Fibroblast of skin of back (primary cell): ENCODE results near the gene ARHGAP10.
A peak's percentile ranks its signal among the peaks of the same experiment; 100 is the strongest.
"Not testable (repeated sequence)": the region's sequence is repeated elsewhere in the genome, so short reads cannot be mapped to it uniquely, and the experiment has no call there.

Experiments
- DNase-seq: peaks from one replicate; pipeline ENCODE4 v3.0.0-alpha.2; 2013

Gene ARHGAP10

DNA sequence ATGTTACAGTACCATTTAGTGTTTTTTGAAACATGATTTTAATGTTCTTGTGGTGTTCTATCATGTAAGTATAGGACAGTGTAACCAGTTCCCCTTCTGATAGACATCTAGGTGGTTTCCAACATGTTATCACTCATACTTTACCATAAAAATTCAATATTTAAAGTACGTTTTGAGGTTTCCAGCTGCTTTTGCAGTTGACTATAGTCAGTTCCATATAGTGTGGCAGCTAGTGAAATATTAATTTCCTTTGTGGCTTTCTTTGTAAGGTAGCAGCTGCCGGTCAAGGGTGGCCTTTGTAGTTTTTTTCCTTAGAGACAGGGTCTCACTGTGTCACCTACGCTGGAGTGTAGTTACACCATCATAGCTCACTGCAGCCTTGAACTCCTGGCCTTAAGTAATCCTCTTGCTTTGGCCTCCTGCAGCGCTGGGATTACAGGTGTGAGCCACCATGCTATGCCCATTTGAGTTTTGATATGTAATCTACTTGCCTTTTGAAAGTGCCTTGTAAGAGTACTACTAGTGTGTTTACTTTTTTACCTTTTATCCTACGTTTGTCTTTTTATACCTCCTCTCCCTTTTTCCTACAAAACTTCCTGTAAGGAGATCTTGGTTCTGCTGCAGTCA, 63.0 kb downstream of the ARHGAP10 start:
- DNase-seq, result no peak

DNA sequence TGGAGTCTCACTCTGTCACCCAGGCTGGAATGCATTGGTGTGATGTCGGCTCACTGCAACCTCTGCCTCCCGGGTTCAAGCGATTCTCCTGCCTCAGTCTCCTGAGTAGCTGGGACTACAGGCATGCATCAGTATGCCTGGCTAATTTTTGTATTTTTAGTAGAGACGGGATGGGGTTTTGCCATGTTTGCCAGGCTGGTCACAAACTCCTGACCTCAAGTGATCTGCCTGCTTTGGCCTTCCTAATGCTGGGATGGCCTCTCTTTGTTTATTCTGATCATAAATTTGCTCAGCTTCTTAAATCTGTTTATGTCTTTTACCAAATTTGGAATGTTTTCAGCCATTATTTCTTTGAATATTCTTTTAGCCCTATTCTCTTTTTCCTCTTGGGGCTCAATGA, 67.2 kb downstream of the ARHGAP10 start:
- DNase-seq, result not testable (repeated sequence)

DNA sequence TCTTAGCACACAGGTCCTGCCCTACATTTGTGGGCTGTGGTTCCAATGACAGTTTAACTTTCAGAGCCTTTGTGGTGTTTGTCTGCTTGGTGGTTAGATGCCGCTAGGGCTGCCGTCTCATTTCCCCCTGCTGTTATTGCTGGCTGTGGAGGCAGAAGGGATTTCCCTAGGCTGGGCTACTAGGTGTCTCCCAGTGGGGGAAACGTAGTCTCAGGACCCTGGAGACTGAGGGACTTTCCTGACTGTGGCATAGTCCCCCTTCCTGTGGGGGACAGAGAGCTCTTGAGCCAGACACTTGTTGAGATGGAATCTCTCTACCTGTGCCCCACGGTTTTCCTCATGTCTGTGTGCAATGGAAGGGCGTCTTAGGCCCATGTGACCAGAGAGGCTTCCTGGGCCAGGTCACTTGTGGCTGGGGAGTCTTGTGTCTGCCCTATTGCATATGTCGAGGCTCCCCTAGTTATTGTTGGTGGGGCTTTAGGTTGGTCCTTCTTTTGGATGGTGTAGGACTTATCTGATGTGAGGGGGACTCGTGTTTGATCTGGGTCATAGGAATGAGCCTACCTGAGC, 68.2 kb downstream of the ARHGAP10 start:
- no peak for DNase-seq

DNA sequence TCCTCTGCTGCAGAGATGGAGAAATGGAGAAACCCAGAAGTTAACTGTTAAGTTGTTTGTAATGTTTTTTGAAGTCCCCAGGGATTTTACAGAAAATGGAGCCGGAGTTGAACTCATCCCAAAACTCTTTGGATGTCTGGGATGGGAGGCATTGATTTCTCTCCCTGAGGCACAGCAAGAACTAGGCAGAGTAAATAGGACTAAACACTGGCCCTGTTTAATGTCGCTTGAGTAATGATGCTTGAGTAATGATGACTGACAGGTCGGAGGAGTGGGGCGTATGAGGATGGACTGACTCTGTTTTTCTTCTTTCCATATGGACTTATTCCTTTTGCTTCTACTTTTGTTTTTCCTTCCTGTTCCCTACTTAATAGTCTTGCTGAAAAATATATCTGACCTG, 69.9 kb downstream of the ARHGAP10 start:
- DNase-seq, result no peak

DNA sequence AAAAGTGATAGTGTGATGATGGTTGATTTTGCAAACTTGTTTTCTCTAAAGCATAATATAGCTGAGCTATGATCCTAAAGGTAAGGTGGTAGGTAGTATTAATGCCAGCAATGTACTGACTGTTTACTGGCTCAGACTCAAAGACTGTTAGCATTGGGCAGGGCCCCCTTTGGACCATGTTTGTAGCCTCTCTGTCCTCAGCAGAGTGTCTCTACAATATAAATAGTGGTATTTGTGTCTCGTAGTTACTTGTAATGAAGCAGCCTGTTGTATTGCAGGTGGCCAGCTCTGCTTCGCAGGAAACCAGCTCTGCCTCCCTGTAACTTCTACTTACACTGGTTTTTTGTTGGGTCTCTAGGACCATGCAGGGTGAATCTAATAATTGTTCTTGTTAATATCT, 70.5 kb downstream of the ARHGAP10 start:
- DNase-seq, result no peak

DNA sequence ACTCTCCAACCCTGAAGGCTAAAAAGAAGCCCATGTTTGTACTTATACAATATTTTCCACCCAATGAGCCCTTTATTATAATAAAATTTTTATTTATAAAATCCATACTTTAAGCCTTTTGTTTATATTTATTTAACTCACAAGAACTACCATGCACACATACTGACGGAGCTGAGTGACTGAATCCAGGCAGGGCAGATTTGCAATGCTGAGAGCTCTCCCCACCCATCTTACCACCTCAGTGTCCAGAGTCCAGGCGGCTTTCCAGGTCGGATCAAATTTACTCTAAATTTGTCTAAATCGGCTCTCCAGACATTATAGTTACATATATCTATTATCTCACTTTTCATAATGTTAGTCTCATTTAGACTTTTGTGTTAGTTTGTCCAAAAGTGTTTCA, 74.1 kb downstream of the ARHGAP10 start:
- no peak for DNase-seq

DNA sequence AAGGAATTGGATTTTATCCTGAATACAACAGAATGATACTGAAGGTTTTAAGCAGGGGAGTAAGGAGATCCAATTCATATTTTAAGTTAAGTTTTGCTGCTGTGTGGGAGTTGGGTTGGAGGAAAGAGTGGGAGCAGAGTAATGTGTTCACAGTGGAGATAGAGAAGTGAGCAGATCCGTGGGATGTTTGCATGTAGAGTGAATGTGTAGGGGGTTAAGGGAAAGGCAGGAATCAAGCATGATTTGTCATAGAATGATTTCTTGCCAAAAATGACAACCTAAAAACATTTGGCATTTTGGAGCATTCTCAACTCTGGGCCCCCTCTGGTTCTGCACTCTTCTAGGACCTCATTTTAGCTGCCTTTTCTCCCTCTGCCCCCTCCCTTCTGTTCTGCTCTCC, 76.6 kb downstream of the ARHGAP10 start:
- peak; percentile 19 for DNase-seq

DNA sequence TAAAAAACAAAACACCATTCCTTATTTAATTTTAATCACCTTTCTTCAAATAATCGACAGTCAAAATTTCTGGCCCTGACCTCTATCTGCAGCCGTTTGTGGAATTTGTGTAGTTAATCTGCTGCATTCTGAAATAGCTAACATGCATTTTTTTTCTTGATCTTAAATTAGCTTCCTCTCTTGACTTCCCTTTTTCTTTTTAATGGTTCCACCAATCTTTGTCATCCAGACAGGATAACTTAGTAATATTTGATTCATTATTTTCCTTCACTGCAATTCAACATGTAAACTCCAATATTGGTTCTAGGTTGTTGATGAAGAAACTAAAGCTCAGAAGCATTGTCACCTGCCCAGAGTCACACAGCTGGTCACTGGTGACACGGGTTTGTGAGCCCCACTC, 77.3 kb downstream of the ARHGAP10 start:
- no peak for DNase-seq

DNA sequence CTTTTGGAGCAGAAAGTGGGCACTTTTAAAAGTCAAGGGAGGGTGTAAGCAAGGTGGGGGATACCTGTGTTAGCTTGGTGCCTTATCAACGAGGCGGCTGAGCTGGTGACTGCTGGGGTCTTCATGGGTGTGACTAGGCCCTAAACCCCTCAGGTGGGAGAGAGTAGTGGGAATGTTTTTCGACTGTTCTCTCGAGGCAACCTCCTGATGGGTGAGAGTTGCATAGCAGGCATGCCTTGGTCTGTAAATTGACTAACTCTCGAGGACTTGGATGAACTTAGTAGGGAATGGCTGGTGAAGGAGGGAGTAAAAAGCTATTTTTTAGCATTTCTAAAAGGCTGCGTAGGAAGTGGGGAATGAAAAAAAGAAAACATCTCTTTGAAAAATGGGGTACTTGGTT, 80.0 kb downstream of the ARHGAP10 start:
- DNase-seq, result no peak

DNA sequence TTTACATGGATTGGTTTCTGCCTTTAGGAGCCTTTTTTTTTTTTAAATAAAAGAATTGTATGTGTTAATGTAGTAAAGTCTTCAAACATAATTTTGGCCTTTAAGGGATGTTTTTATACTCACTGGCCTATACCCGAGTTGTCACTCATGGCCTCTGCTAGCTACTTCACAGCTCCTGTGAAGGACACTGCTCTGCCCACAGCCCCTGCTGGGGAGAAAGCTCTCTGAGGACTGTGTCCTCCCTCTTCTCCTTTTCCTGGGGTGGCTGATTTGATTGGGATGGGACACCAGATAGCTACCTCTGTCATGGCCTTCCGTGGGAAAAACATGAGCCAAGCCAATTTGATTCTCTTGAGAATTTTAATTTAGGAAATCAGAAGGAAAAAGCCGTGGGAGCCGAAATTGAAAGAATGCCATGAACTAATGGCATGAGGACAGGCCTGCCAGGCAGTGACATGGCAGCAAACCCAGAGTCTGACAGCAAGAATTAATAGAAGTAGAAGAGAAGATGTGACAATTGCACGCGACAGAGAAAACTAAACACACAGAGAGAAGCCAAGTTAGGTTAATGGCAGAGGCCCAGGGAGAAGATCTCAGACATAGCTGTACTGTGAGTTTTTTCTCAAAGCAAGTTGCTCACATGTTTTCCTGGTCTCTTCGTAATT, 81.4 kb downstream of the ARHGAP10 start:
- peak; percentile 61 for DNase-seq

DNA sequence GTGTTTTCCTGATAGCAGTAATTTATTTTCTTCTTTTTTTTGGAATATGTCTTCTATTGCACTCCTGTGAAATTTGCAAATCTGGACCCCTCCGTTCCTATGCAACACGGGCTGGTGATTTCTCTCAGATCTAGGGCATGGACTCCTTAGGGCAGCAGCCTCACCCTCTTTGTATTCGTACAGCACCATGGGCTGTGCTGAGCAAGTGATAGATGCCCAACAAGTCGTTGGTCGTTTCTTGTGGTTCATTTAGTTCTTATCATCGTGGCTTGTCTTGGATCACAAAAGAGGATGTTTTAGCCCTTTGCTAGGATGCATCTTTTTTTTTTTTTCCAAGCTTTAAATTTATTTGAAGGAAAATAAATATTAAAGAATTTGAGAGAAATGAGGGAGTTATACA, 82.1 kb downstream of the ARHGAP10 start:
- no peak for DNase-seq

DNA sequence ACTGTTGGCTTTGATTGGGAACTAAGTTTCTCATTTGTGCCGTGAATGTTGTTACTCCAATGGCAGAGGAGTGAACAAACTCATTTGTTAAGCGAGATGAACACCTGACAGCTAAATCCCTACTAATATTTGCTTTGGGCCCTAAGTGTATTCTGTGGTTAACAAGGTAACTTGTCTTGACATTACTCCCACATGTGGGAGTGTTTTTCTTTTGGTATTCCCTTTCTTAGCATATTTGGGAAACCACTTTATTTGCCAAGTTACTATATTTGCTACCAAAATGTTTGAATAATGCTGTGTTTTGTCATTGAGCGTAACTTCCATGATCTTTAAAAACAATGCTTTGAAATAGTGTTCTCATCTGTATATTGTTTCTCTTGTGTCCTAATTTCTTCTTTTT, 82.5 kb downstream of the ARHGAP10 start:
- no peak for DNase-seq

DNA sequence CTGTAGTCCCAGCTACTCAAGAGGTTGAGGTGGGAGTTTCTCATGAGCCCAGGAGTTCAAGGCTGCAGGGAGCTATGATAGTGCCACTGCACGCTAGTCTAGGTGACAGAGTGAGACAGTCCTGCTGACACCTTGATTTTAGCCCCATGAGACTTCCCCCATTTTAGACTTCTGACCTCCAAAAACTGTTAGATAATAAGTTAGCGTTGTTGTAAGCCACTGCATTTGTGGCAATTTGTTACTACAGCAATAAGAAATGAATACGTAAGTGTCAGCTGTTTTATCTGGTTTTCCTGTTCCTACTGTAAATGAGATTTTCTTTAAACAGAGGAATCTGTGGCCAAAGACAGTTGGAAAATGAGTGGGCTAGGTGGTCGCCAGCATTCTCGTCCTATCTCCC, 83.9 kb downstream of the ARHGAP10 start:
- DNase-seq, result no peak

DNA sequence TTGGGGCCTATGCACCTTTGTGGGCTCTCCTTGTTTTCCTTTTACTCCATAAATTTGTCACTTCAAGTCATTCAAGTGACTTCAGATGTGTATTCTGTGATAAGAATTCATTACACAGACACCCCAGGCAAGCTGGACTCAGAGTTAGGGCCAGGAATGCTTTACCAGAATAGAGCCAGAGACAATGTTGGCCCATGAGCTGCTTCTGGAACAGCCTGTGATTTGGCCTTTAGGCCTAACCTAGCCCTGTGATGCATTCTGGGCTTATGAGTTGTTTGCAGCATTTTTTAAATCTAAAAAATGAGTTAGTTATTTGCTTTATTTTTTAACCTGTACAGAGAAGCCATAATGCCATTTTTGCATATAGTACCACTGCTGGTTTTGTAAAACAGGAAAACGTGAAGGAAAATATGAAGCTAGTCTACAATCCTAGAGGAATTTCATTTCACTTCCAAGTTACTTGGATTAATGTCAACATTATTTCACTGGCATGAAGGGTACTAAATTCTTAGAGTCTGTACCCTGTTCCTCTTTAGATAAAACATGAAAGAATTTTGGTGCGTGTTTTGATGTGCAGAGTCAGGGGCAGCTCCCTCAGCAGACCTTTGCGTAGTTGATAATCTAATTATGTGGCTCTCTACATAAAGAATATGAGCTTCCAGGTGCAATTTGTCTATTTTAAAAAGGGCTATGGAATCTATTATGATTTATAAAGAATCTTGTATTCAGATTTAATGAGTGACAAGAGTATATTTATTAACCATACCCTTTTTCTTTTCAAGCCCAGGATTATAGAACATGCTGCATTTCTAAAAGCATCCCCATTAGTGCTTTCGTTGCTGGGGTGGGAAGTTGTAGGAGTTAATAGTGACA, 84.7 kb downstream of the ARHGAP10 start:
- DNase-seq, result no peak

DNA sequence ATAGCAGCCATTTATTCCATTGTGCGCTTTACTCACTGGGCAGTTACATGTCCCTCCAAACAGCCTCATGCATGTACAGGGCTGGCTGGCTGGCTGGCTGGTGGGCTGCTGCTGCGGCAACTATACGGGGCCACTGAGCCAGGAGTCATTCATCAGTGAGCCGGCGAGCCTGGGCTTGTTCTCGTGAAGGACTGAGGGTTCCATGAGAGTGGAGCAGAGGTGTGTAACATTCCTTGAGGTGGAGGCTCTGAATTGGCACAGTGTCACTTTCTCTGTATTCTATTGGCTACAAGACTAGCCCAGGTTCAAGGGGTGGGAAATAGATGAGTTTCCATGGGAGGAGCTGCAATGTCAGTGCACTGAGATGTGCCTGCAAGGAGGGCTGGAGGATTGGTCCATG, 89.1 kb downstream of the ARHGAP10 start:
- DNase-seq, result no peak

DNA sequence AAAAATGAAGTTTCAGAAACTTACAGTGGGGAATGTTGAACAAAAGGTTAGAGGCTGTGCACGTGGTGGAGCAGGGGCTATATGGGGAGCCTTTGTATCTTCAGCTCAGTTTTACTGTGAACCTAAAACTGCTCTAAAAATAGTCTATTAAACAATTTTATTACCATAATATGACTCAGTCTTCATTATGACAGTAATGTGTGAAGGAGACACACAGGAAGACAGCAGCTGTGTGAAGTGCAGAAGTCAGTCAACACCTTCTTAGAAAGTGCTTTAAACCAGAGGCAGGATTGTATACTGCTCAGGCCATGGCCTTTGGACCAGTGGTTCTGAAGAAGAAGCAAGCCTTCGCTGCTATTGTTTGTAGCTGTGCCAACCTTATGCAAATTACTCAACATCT, 89.7 kb downstream of the ARHGAP10 start:
- no peak for DNase-seq

DNA sequence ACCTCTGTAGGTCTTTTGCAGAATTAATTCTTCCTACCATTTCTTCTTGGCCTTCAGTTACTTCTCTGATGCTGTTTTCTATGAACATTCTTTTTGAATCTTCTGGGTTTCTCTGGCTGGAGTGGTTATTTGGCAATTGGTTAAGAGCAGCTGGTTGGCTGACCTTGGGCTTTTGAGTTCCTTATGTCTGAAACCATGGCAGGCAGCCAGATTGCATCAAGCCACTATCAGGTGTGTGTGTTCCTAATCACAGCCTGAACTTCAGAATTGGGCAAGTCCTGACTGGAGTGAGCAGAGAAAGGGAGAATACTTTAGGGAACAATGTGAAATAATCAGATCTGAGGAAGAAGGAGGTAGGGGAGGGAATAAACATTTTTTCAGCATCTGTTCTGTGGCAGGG, 90.2 kb downstream of the ARHGAP10 start:
- DNase-seq, result no peak

DNA sequence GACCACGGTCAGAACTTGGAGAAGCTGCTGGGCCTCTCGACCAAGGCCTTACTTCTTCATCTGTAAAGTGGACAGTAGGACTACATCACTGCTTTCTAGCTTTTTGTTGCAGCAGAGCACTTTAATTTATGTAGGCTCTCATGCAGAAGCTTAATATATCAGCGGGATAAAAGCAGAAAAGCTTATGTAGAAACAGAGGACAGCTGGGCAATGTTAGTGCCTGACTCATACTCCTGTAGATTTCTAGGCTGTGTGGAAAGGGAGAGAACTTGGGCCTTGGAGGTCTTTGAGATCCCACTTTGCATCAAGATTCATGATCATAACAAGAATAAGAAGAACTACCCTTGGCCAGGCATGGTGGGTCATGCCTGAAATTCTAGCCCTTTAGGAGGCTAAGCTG, 91.2 kb downstream of the ARHGAP10 start:
- DNase-seq, result no peak

DNA sequence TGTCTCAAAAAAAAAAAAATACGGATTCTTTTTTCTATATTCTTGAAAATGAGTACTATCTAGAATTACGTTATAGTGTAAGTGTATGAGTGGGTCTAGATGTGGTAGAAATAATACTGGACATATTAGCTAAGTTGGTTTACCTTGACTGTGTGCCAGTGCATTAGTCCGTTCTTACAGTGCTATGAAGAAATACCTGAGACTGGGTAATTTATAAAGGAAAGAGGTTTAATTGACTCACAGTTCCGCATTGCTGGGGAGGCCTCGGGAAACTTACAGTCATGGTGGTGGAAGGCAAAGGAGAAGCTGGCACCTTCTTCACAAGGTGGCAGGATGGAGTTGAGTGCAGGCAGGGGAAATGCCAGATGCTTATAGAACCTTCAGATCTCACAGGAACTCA, 92.4 kb downstream of the ARHGAP10 start:
- no peak for DNase-seq

DNA sequence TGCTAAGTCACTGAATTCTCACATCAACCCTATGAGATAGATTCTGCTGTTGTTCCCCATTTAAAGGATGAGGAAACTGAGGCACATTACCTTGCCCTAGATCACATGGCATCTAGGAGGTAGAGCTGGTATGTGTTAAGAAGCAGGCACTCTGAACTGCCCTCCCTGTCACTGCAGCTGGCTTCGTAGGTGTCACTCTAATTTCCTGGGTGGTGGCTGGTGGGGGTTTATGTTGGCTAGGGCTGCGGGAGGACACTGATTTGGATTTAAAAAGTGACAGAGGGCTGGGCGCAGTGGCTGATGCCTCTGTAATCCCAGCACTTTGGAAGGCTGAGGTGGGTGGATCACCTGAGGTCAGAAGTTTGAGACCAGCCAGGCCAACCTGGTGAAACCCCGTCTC, 93.0 kb downstream of the ARHGAP10 start:
- DNase-seq, result no peak

DNA sequence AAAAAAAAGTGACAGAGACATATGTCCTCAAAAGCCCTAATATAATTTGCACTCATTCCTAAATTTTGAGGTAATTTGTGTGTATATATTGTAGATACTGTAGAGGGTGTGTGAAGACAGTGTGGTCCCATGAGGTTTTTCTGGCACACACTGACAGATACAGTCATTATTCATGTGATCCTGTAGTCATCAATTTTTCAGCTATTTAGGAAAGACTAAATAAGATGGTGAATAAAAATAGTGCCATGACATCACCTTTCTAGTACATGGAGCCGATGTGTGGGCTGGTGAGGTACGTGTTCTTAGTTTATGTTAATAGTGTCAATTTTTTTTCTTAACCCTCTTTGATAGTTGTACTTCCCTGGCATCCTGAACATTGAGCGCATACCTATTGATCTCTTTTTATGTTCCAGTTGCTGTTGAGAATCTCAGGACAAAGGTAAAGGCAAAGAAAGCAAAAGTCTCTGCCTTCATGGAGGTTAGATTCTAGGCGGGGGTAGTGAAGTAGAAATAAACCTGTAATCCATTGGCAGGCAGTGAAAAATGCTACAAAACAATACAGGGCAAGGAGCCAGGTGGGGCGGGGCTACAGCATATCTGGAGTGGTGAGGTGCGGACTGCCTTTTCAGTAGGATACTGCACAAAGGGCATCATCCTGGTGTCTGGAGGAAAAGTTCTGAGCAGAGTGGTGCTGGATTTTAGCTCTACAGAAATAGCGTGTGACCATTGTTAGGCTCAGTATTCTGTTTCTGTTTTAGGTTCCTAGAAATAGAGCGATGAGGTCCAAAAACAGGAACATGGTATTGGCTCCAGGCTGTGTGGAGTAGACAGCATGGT, 93.8 kb downstream of the ARHGAP10 start:
- peak; percentile 54 for DNase-seq

DNA sequence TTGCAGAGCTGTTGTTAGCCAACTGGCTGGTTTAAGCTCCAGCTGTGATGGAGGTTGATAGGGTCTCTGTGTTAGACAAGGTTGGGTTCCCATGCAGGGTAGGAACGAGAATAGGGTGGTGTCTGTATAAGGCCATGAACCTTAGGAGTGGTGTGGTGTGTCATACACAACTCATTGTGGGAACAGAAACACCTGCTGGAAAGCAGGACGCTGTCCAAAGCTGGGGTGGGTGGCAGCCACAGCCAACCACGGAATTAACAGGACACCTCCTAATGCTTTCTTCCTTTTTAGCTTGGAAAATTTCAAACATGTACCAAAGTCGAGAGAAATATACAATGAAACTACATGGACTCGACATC, 94.4 kb downstream of the ARHGAP10 start:
- no peak for DNase-seq
